Cardiac muscle cell (in vitro differentiated cells and primary cell): Measurements from ENCODE around the gene SLC16A4. TPM values are rescaled to one million over a fixed set of nuclear protein-coding genes. Genes with fewer than 3 reads are reported as not detected.

Source experiments
- DNase-seq, 2 donors: peaks; one replicate each; pipeline versions ENCODE4 v3.0.0 to v3.0.0-alpha.2; 2010 to 2017; ENCODE audit warnings: low read depth in 1 of 2, low spot score in 1 of 2
- H3K27ac ChIP-seq: fragments of 200-600 bp; sonication (generic); 2 replicates; pipeline ENCODE4 v1.5.1; 2016
- H3K27me3 ChIP-seq: fragments of 200-600 bp; sonication (generic); 2 replicates; pipeline ENCODE4 v1.6.0; 2016; ENCODE audit warnings: control low read depth
- H3K36me3 ChIP-seq: fragments of 200-600 bp; sonication (generic); 2 replicates; pipeline ENCODE4 v1.5.1; 2016; ENCODE audit warnings: control low read depth
- H3K4me1 ChIP-seq: fragments of 200-600 bp; sonication (generic); 2 replicates; pipeline ENCODE4 v1.8.1; 2017; ENCODE audit warnings: low read depth, mild to moderate bottlenecking, mixed run types
- H3K4me3 ChIP-seq: fragments of 200-600 bp; sonication (generic); 2 replicates; pipeline ENCODE4 v1.5.1; 2016; ENCODE audit warnings: mild to moderate bottlenecking
- H3K9me3 ChIP-seq: fragments of 200-600 bp; sonication (generic); 2 replicates; pipeline ENCODE4 v1.5.1; 2017; ENCODE audit warnings: low read depth, mild to moderate bottlenecking, control low read depth
- polyA plus RNA-seq: library from polyadenylated mRNA; unstranded; fragments of >200 nt; fragmentation: Nextera tagmentation; extraction: Ambion mirVana; gene quantifications from 2 replicates; pipeline ENCODE4 v1.2.1, GENCODE V29; 2016
- total RNA-seq: library from RNA; depleted of rRNA; stranded (reverse); fragments of >200 nt; gene quantifications from 2 replicates; pipeline ENCODE4 v1.2.3, GENCODE V29; 2016
- TF ChIP-seq, protein P1 (sequence below): IDR thresholded peaks from 2 replicates; pipeline ENCODE4 v1.5.1; 2012; ENCODE audit warnings: low read depth, mild to moderate bottlenecking, low read length

Gene SLC16A4
- total and polyA plus RNA-seq, 2 experiments from 2014 or later: 0.66 to 0.87 TPM

- Histone ChIP-seq H3K9me3 (no peaks in the 10 kb centered on the region), H3K27me3 (no peaks in the 10 kb centered on the region), H3K4me1 (no peaks in the 10 kb centered on the region), H3K4me3 (no peak overlapping the region), H3K27ac (no peak overlapping the region), H3K36me3 (peaks cover 19% of the 10 kb centered on the region)
- DNase-seq: peak in 1 of 2 donors; percentile 87
- TF ChIP-seq, protein P1, sequence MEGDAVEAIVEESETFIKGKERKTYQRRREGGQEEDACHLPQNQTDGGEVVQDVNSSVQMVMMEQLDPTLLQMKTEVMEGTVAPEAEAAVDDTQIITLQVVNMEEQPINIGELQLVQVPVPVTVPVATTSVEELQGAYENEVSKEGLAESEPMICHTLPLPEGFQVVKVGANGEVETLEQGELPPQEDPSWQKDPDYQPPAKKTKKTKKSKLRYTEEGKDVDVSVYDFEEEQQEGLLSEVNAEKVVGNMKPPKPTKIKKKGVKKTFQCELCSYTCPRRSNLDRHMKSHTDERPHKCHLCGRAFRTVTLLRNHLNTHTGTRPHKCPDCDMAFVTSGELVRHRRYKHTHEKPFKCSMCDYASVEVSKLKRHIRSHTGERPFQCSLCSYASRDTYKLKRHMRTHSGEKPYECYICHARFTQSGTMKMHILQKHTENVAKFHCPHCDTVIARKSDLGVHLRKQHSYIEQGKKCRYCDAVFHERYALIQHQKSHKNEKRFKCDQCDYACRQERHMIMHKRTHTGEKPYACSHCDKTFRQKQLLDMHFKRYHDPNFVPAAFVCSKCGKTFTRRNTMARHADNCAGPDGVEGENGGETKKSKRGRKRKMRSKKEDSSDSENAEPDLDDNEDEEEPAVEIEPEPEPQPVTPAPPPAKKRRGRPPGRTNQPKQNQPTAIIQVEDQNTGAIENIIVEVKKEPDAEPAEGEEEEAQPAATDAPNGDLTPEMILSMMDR: no peak
These were observed 10.0 kb downstream of the SLC16A4 start for GRCh38 chr1:110380672-110381283.

DNA sequence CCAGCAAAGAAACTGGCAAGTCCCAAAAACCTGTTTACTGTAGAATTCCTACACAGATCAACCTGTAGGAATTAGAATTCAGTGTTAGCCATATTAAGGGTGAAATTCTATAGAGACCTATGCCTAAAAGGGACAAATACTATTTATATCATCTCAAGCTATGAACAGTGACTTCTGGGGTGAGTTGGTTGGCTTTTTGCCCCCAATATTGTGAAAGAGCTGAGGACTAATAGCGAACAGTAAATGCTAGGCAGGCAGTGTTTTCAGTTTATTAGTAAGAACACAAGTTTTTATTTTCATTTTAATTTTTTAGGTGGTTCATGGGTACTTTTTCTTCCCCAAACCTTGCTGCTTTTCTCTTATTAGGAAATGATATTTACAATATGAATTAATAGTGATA lies 15.3 kb downstream of the SLC16A4 start:
- TF ChIP-seq, protein P1: no peak
- Histone ChIP-seq H3K4me1 (no peaks in the 10 kb centered on the region), H3K27ac (no peak overlapping the region), H3K4me3 (no peak overlapping the region), H3K27me3 (no peaks in the 10 kb centered on the region), H3K9me3 (no peaks in the 10 kb centered on the region), H3K36me3 (peaks cover 43% of the 10 kb centered on the region)
- peak in 1 of 2 donors; percentile 30 for DNase-seq

DNA sequence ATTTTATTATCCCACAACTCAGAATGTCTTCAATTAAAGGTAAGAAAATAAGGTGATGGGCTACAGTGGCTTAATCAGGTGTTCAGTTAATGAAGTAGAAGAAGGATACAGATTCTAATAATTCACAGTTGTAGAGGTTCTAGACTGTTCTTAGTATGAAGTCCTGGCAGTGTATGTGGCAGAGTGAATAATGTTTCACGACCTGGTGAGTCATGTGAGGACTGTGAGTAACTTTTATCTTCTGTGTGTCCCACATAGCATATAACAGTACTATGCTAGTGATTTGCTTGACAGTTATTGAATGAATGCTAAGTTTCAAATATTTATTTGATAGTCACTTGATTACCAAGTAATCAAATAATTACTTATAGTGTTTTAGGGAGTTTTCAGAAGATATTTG lies 20.0 kb downstream of the SLC16A4 start:
- H3K36me3 ChIP-seq: peaks cover 24% of the 10 kb centered on the region
- DNase-seq: peak in 1 of 2 donors; percentile 54
- H3K4me1 ChIP-seq: no peaks in the 10 kb centered on the region
- no peak overlapping the region for H3K4me3 ChIP-seq
- H3K9me3 ChIP-seq: no peaks in the 10 kb centered on the region
- TF ChIP-seq, protein P1: no peak
- no peaks in the 10 kb centered on the region for H3K27me3 ChIP-seq
- H3K27ac ChIP-seq: no peak overlapping the region

- TF ChIP-seq, protein P1: no peak
- H3K4me1 ChIP-seq: no peaks in the 10 kb centered on the region
- no peaks in the 10 kb centered on the region for H3K9me3 ChIP-seq
- no peak overlapping the region for H3K4me3 ChIP-seq
- no peak overlapping the region for H3K27ac ChIP-seq
- H3K36me3 ChIP-seq: peaks cover 6% of the 10 kb centered on the region
- H3K27me3 ChIP-seq: no peaks in the 10 kb centered on the region
- DNase-seq: no peak
These were observed 26.6 kb downstream of the SLC16A4 start for GRCh38 chr1:110364221-110364620.

- Histone ChIP-seq H3K27ac (no peak overlapping the region), H3K27me3 (no peaks in the 10 kb centered on the region), H3K9me3 (no peaks in the 10 kb centered on the region), H3K4me1 (no peaks in the 10 kb centered on the region), H3K36me3 (peaks cover 7% of the 10 kb centered on the region), H3K4me3 (no peak overlapping the region)
- TF ChIP-seq, protein P1: no peak
- no peak for DNase-seq
These were observed 29.0 kb downstream of the SLC16A4 start for GRCh38 chr1:110361856-110362255.

GRCh38 chr1:110360431-110360830 lies 30.4 kb downstream of the SLC16A4 start:
- no peaks in the 10 kb centered on the region for H3K27me3 ChIP-seq
- H3K4me3 ChIP-seq: no peak overlapping the region
- peaks cover 16% of the 10 kb centered on the region for H3K36me3 ChIP-seq
- TF ChIP-seq, protein P1: no peak
- no peak for DNase-seq
- no peaks in the 10 kb centered on the region for H3K4me1 ChIP-seq
- no peaks in the 10 kb centered on the region for H3K9me3 ChIP-seq
- no peak overlapping the region for H3K27ac ChIP-seq
